Esophagus muscularis mucosa (tissue), 4 donors: ENCODE measurements around the gene PGM2. TPM values are rescaled to one million over a fixed set of nuclear protein-coding genes. Genes with fewer than 3 reads are reported as not detected.

Source experiments
- DNase-seq: peaks from one replicate; pipeline ENCODE4 v3.0.0-alpha.2; 2017; ENCODE audit errors: extremely low spot score
- H3K27ac ChIP-seq, 4 donors: fragments of 200-600 bp; sonication (generic); replicated peaks in 1 of 4; 1 replicate in 3 of 4; 2 replicates in 1 of 4; pipeline ENCODE4 v1.5.1; 2016 to 2019; ENCODE audit warnings: mild to moderate bottlenecking in 1 of 4
- H3K27me3 ChIP-seq, 4 donors: fragments of 200-600 bp; sonication (generic); one replicate each; pipeline versions ENCODE4 v1.5.1 to v1.6.0; 2016 to 2019
- H3K36me3 ChIP-seq, 4 donors: fragments of 200-600 bp; sonication (generic); one replicate each; pipeline ENCODE4 v1.5.1; 2016 to 2019
- H3K4me1 ChIP-seq, 4 donors: fragments of 200-600 bp; sonication (generic); one replicate each; pipeline ENCODE4 v1.5.1; 2016 to 2019
- H3K4me3 ChIP-seq, 4 donors: fragments of 200-600 bp; sonication (generic); 1 replicate in 2 of 4; 2 replicates in 2 of 4; pipeline ENCODE4 v1.5.1; 2016 to 2019; ENCODE audit warnings: mild to moderate bottlenecking in 4 of 4, moderate library complexity in 1 of 4
- H3K9me3 ChIP-seq, 4 donors: fragments of 200-600 bp; sonication (generic); 1 replicate in 3 of 4; 2 replicates in 1 of 4; pipeline ENCODE4 v1.5.1; 2016 to 2019
- EP300 ChIP-seq: sonication (generic); formaldehyde crosslinking; IDR thresholded peaks from one replicate; pipeline ENCODE4 v1.6.1; 2017; ENCODE audit warnings: antibody characterized with exemption
- POLR2A ChIP-seq: fragments of 450-650 bp; IDR thresholded peaks from one replicate; pipeline ENCODE4 v1.6.1; 2017; ENCODE audit warnings: antibody characterized with exemption, moderate library complexity, mild to moderate bottlenecking, low read depth
- POLR2AphosphoS5 ChIP-seq, 2 donors: sonication (generic); formaldehyde crosslinking; IDR thresholded peaks; one replicate each; pipeline ENCODE4 v1.6.1; 2017; ENCODE audit warnings: antibody characterized with exemption in 2 of 2
- WGBS: methylation state at CpG from one replicate; pipeline ENCODE4 v1.1.5; 2018; 5-methylcytosine and 5-hydroxymethylcytosine counted together
- intact Hi-C: fragments of 100-400 bp; cut with DNase I; formaldehyde crosslinking; loops from one replicate; pipeline ENCODE4 v1.15.1; 2023
- total RNA-seq, 4 donors: library from RNA; depleted of rRNA; stranded (reverse); fragments of >200 nt; gene quantifications; one replicate each; pipeline versions ENCODE4 v1.1.0 to v1.2.1, GENCODE V29; 2016
- TF ChIP-seq, protein P1 (sequence below), 3 experiments: fragments of 200-600 bp in 2 of 3; fragments of 450-650 bp in 1 of 3; sonication (generic) in 2 of 3; IDR thresholded peaks; one replicate each; pipeline ENCODE4 v1.5.1; 2017 to 2019; ENCODE audit warnings: antibody characterized with exemption in 3 of 3, mild to moderate bottlenecking in 2 of 3, moderate library complexity in 1 of 3

Gene PGM2
- total RNA-seq, 4 donors from 2014 or later: 17.4 to 19.2 (median 18.8) TPM

DNA sequence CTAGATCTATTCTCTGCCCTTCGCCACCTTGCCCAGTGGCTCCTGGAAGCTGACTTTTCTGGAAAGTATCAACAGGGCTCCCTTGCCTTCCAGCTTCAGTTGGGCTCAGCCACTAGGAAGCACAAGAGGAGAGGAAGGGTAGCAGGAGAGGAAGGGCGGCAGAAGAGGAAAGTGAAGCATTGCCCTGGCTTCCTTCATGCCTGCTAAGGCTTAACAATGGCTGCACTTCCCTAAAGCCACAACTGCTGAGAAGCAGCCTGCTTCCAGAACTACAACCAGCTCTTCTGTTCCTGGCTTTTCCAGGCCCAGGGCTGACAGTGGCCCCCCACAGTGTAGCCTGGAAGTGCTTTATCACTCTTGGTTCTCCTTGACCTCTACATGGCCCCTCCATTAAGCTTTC is 29.1 kb upstream of the PGM2 start:
- Histone ChIP-seq H3K4me3 (no peak overlapping the region), H3K4me1 (no peaks in the 10 kb centered on the region), H3K36me3 (no peaks in the 10 kb centered on the region), H3K9me3 (no peaks in the 10 kb centered on the region), H3K27me3 (no peaks in the 10 kb centered on the region), H3K27ac (no peak overlapping the region)
- TF ChIP-seq, protein P1, sequence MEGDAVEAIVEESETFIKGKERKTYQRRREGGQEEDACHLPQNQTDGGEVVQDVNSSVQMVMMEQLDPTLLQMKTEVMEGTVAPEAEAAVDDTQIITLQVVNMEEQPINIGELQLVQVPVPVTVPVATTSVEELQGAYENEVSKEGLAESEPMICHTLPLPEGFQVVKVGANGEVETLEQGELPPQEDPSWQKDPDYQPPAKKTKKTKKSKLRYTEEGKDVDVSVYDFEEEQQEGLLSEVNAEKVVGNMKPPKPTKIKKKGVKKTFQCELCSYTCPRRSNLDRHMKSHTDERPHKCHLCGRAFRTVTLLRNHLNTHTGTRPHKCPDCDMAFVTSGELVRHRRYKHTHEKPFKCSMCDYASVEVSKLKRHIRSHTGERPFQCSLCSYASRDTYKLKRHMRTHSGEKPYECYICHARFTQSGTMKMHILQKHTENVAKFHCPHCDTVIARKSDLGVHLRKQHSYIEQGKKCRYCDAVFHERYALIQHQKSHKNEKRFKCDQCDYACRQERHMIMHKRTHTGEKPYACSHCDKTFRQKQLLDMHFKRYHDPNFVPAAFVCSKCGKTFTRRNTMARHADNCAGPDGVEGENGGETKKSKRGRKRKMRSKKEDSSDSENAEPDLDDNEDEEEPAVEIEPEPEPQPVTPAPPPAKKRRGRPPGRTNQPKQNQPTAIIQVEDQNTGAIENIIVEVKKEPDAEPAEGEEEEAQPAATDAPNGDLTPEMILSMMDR (IDR thresholded peaks at IDR 0.05): no peak
- TF ChIP-seq POLR2A: no peak
- no peak for TF ChIP-seq POLR2AphosphoS5 (IDR thresholded peaks at IDR 0.05)
- TF ChIP-seq EP300: no peak
- intact Hi-C loops: loop anchor here (10.0 kb wide), 1 partner anchor 113 kb away; the partner anchor contains the start of gene RELL1
- DNase-seq: no peak
- WGBS: 84% methylated on average over 2 of the region's 2 CpGs

DNA sequence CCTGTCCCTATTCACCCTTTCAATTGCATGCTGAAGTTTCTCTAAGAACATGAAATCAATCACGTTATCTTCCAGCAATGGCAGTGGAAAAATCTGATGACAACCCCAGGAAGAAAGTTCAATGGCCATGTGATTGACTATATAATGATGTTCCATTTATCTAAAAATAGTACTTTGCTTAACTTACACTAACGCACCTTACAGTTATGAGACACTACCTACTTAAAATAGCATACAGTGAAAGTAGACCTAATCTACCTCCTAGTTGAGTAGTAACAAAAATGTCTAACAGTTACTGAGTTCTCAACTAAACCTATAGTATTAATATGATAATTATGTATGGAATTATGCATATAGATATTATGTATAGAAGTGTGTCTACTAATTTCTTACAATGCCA is 28.6 kb upstream of the PGM2 start:
- H3K27me3 ChIP-seq: no peaks in the 10 kb centered on the region
- intact Hi-C loops: loop anchor here (10.0 kb wide), 1 partner anchor 113 kb away; the partner anchor contains the start of gene RELL1

DNA sequence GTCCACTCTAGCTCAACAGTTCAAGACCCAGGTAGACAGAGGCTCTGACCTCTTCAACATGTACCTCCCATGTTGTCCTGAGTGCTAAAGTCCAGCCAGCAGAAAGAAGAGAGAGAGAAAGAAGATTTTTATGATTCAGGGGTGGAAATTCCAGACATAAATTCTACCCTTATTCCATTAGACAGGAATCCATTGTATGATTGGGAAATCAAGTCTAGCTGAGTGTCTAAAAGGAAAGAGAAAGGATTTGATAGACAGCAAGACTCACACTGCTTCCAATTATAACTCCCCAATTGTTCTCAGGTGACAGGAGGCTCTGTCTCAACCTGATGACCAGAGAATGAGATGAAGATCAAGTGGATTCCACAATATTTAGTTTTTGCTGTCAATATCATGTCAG is 27.9 kb upstream of the PGM2 start:
- Histone ChIP-seq H3K27ac (no peak overlapping the region), H3K9me3 (no peaks in the 10 kb centered on the region), H3K27me3 (no peaks in the 10 kb centered on the region), H3K4me1 (no peaks in the 10 kb centered on the region), H3K4me3 (no peak overlapping the region), H3K36me3 (no peaks in the 10 kb centered on the region)
- intact Hi-C loops: loop anchor here (10.0 kb wide), 1 partner anchor 114 kb away; the partner anchor contains the start of gene RELL1
- peak; percentile 21 for DNase-seq
- TF ChIP-seq EP300 (no peak), POLR2A (no peak), POLR2AphosphoS5 (IDR thresholded peaks at IDR 0.05) (no peak)
- TF ChIP-seq, protein P1 (IDR thresholded peaks at IDR 0.05): no peak

More for the DNA sequence above, 28.6 kb upstream of the PGM2 start:
- TF ChIP-seq EP300 (no peak), POLR2A (no peak), POLR2AphosphoS5 (IDR thresholded peaks at IDR 0.05) (no peak)
- TF ChIP-seq, protein P1 (IDR thresholded peaks at IDR 0.05): no peak
- H3K4me1 ChIP-seq: no peaks in the 10 kb centered on the region
- H3K36me3 ChIP-seq: no peaks in the 10 kb centered on the region
- no peak overlapping the region for H3K4me3 ChIP-seq
- WGBS: 72% methylated on average over 2 of the region's 2 CpGs
- no peaks in the 10 kb centered on the region for H3K9me3 ChIP-seq
- peak; percentile 17 for DNase-seq
- H3K27ac ChIP-seq: no peak overlapping the region

DNA sequence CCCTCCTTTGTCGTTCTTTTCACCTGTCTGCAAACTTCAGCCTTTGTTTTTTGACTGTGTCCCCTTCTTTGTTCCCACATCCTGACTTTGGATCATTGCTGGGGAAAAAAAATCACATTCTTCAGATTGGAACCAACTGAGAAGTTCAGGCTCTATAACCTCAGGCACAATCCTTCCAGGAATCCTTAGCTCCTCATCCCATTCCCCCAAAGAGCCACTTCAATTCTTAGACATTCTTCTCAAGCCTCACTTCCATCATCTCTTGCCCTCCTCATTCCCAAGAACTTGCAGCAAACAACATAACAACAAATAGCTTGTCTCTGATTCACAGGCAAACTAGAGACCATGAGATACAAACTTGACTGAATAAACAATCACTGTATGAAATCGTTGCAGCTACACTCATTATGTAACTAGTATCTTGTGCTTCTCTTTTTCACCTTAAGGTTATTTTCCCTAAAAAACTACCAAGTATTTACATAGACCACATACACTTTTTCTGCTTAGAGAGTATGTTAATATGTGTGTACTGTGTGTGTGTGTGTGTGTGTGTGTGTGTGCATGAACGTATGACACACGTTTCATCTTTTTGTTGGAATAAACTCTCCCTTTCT is 26.4 kb upstream of the PGM2 start:
- Histone ChIP-seq H3K4me3 (no peak overlapping the region), H3K27me3 (no peaks in the 10 kb centered on the region), H3K27ac (no peak overlapping the region), H3K4me1 (no peaks in the 10 kb centered on the region), H3K36me3 (no peaks in the 10 kb centered on the region), H3K9me3 (no peaks in the 10 kb centered on the region)
- no peak for DNase-seq
- 62% methylated on average over 4 of the region's 4 CpGs for WGBS
- intact Hi-C loops: loop anchor here (5.0 to 10.0 kb wide), 3 partner anchors 92 to 177 kb away; partner anchors contain the start of genes RELL1 and TBC1D1
- no peak for TF ChIP-seq POLR2A
- TF ChIP-seq POLR2AphosphoS5 (IDR thresholded peaks at IDR 0.05): no peak
- TF ChIP-seq EP300: no peak
- TF ChIP-seq, protein P1 (IDR thresholded peaks at IDR 0.05): no peak
